ENCODE measurements around the gene BSN. TPM values are rescaled to one million over a fixed set of nuclear protein-coding genes. Genes with fewer than 3 reads are reported as not detected.
A peak's percentile ranks its signal among the peaks of the same experiment; 100 is the strongest.

BSN gene
- total RNA-seq, 4 donors from 2014 or later, result under 0.01 to 0.32 (median 0.27) TPM; not detected in 1

GRCh38 chr3:49652903-49653415, 98.7 kb downstream of the BSN start:
- Histone ChIP-seq H3K4me1 (no peaks in the 10 kb centered on the region), H3K27ac (no peak overlapping the region), H3K36me3 (no peaks in the 10 kb centered on the region), H3K4me3 (no peak overlapping the region), H3K27me3 (no peaks in the 10 kb centered on the region), H3K9me3 (no peaks in the 10 kb centered on the region)
- no peak for TF ChIP-seq POLR2AphosphoS5 (IDR thresholded peaks at IDR 0.05)
- TF ChIP-seq, protein P1, sequence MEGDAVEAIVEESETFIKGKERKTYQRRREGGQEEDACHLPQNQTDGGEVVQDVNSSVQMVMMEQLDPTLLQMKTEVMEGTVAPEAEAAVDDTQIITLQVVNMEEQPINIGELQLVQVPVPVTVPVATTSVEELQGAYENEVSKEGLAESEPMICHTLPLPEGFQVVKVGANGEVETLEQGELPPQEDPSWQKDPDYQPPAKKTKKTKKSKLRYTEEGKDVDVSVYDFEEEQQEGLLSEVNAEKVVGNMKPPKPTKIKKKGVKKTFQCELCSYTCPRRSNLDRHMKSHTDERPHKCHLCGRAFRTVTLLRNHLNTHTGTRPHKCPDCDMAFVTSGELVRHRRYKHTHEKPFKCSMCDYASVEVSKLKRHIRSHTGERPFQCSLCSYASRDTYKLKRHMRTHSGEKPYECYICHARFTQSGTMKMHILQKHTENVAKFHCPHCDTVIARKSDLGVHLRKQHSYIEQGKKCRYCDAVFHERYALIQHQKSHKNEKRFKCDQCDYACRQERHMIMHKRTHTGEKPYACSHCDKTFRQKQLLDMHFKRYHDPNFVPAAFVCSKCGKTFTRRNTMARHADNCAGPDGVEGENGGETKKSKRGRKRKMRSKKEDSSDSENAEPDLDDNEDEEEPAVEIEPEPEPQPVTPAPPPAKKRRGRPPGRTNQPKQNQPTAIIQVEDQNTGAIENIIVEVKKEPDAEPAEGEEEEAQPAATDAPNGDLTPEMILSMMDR (IDR thresholded peaks at IDR 0.05), result no peak
- WGBS, 2 donors (ENCODE audit: low coverage in 1 of 2), result 92 to 95% methylated on average over 4 to 15 of the region's 21 CpGs
- no peak for DNase-seq
- in situ Hi-C loops (cut with MboI; ENCODE audit: low pct_ligation_motif_present in 1 of 4, low pct_unique_long_range_greater_than_20kb in 1 of 4, low sequenced_read_pairs in 3 of 4) (no loop called here), intact Hi-C loops (cut with DNase I; ENCODE audit: low total_unique reads) (no loop called here)

DNA sequence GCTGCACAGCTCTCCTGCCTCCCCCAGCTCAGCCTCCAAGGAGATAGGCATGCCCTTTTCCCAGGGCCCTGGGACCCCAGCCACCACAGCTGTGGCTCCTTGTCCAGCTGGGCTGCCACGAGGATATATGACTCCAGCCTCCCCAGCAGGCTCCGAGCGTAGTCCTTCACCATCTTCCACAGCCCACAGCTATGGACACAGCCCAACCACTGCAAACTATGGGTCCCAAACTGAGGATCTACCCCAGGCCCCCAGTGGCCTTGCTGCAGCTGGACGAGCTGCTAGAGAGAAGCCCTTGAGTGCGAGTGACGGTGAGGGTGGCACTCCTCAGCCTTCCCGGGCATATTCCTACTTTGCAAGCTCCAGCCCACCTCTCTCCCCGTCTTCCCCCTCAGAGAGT, 99.3 kb downstream of the BSN start:
- DNase-seq, result no peak
- no peaks in the 10 kb centered on the region for H3K36me3 ChIP-seq
- no peak overlapping the region for H3K4me3 ChIP-seq
- H3K4me1 ChIP-seq, result no peaks in the 10 kb centered on the region
- intact Hi-C loops (cut with DNase I; ENCODE audit: low total_unique reads) (no loop called here), in situ Hi-C loops (cut with MboI; ENCODE audit: low pct_ligation_motif_present in 1 of 4, low pct_unique_long_range_greater_than_20kb in 1 of 4, low sequenced_read_pairs in 3 of 4) (no loop called here)
- 83% methylated on average over 8 of the region's 8 CpGs; no CpG with 5 or more reads in 1 of the 2 donors for WGBS, 2 donors (ENCODE audit: low coverage in 1 of 2)
- no peaks in the 10 kb centered on the region for H3K9me3 ChIP-seq
- no peak overlapping the region for H3K27ac ChIP-seq
- no peaks in the 10 kb centered on the region for H3K27me3 ChIP-seq
- no peak for TF ChIP-seq EP300 (IDR thresholded peaks at IDR 0.05; ENCODE audit: low read depth)
- TF ChIP-seq POLR2AphosphoS5 (IDR thresholded peaks at IDR 0.05), result no peak
- TF ChIP-seq, protein P1 (IDR thresholded peaks at IDR 0.05), result no peak
- TF ChIP-seq POLR2A (IDR thresholded peaks at IDR 0.05), result no peak

DNA sequence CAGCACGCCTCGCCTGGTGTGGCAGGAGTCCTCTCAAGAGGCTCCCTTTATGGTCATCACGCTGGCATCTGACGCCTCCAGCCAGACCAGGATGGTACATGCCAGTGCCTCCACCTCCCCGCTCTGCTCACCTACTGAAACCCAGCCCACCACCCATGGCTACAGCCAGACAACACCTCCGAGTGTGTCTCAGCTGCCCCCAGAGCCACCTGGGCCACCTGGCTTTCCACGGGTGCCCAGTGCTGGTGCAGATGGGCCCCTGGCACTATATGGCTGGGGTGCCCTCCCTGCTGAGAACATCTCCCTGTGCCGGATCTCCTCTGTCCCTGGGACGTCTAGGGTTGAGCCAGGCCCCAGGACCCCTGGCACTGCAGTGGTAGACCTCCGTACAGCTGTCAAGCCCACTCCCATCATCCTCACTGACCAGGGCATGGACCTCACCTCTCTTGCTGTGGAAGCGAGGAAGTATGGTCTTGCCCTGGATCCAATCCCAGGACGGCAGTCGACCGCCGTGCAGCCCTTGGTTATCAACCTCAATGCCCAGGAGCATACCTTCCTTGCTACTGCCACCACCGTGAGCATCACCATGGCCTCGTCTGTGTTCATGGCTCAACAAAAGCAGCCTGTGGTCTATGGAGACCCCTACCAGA, 100.0 kb downstream of the BSN start:
- WGBS, 2 donors (ENCODE audit: low coverage in 1 of 2), result 87% methylated on average over 15 of the region's 17 CpGs; no CpG with 5 or more reads in 1 of the 2 donors
- Histone ChIP-seq H3K4me3 (no peak overlapping the region), H3K27ac (no peak overlapping the region), H3K27me3 (no peaks in the 10 kb centered on the region), H3K9me3 (no peaks in the 10 kb centered on the region), H3K36me3 (no peaks in the 10 kb centered on the region), H3K4me1 (no peaks in the 10 kb centered on the region)
- intact Hi-C loops (cut with DNase I; ENCODE audit: low total_unique reads) (no loop called here), in situ Hi-C loops (cut with MboI; ENCODE audit: low pct_ligation_motif_present in 1 of 4, low pct_unique_long_range_greater_than_20kb in 1 of 4, low sequenced_read_pairs in 3 of 4) (no loop called here)
- TF ChIP-seq POLR2A (IDR thresholded peaks at IDR 0.05) (no peak), EP300 (IDR thresholded peaks at IDR 0.05; ENCODE audit: low read depth) (no peak), POLR2AphosphoS5 (IDR thresholded peaks at IDR 0.05) (no peak)
- TF ChIP-seq, protein P1 (IDR thresholded peaks at IDR 0.05), result no peak
- DNase-seq, result no peak

- Histone ChIP-seq H3K4me3 (no peak overlapping the region), H3K9me3 (no peaks in the 10 kb centered on the region), H3K4me1 (no peaks in the 10 kb centered on the region), H3K27ac (no peak overlapping the region), H3K27me3 (no peaks in the 10 kb centered on the region), H3K36me3 (no peaks in the 10 kb centered on the region)
- 0 to 43% methylated on average over 1 to 10 of the region's 10 CpGs for WGBS, 2 donors (ENCODE audit: low coverage in 1 of 2)
- peak; percentile 60 for DNase-seq
- in situ Hi-C loops (cut with MboI; ENCODE audit: low pct_ligation_motif_present in 1 of 4, low pct_unique_long_range_greater_than_20kb in 1 of 4, low sequenced_read_pairs in 3 of 4), result no loop called here
- no peak for TF ChIP-seq POLR2AphosphoS5 (IDR thresholded peaks at IDR 0.05)
- TF ChIP-seq, protein P1 (IDR thresholded peaks at IDR 0.05), result no peak
- TF ChIP-seq EP300 (IDR thresholded peaks at IDR 0.05; ENCODE audit: low read depth), result no peak
- TF ChIP-seq POLR2A (IDR thresholded peaks at IDR 0.05), result no peak
- intact Hi-C loops (cut with DNase I; ENCODE audit: low total_unique reads), result no loop called here
Measured at GRCh38 chr3:49654955-49655556, 100.8 kb downstream of the BSN start.
